ENCODE data around the gene LAMTOR4. TPM values are rescaled to one million over a fixed set of nuclear protein-coding genes. Genes with fewer than 3 reads are reported as not detected.

The LAMTOR4 gene
- total RNA-seq, 1 experiment from 2014 or later = 107 TPM

DNA sequence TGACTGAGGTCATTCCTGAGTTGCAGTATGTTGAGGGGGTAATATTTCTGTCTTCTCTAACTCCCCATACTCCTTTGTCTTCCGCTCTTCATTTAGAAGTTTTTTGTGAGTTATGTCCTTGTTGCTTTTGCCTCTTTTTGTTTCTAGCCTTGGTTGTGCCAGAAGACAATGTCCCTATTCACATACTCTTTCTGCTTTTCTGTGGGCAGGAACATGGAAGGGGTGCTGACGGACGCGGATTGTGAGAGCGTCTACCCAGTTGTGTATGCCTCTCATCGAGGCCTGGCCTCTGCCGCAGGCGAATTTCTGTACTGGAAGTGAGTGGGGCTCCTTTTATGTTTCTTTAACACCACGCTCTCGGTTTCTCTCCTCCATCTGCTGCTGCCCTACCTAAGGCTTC is 49.5 kb downstream of the LAMTOR4 start:
- no peak overlapping the region for H3K4me3 ChIP-seq (ENCODE audit: low read length)

DNA sequence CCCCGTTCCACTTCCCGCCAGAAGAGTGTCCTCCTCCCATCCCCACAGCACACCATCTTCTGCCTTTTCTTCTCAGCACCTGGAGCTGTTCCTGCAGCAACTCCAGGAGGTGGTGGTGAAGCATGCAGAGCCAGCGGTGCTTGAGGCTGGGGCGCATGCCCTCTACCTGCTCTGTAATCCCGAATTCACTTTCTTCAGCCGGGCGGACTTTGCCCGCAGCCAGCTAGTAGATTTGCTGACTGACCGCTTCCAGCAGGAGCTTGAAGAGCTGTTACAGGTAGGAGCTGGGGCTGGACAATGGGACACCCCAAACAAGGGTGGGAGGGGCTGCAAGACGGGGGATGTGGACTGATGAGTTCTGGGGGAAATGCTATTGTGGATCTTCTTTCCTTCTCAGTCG is 52.0 kb downstream of the LAMTOR4 start:
- POLR2A ChIA-PET (ENCODE audit: unreplicated experiment) = no interaction called here
- no peaks in the 10 kb centered on the region for H3K79me2 ChIP-seq (ENCODE audit: low read length)
- H3K27ac ChIP-seq (ENCODE audit: low read length) = no peak overlapping the region
- no peak overlapping the region for H3K4me3 ChIP-seq (ENCODE audit: low read length)
- CTCF ChIA-PET = no interaction called here
- H3K9me2 ChIP-seq (replicated peaks; ENCODE audit: low read length) = no peaks in the 10 kb centered on the region
- intact Hi-C loops (cut with micrococcal nuclease) = no loop called here
- H3K4me1 ChIP-seq (ENCODE audit: insufficient read depth, low read length) = no peaks in the 10 kb centered on the region
- DNase-seq = no peak
- H3F3A ChIP-seq (ENCODE audit: low read length, unreplicated experiment) = no peaks in the 10 kb centered on the region
- peaks cover 27% of the 10 kb centered on the region for H3K27me3 ChIP-seq (ENCODE audit: low read length)
- no peak overlapping the region for H3K9ac ChIP-seq (ENCODE audit: low read length)
- no peak overlapping the region for H3K4me2 ChIP-seq (ENCODE audit: low read length)
- no peaks in the 10 kb centered on the region for H3K9me3 ChIP-seq (ENCODE audit: low read length)
- no peak for TF ChIP-seq EZH2 (IDR thresholded peaks at IDR 0.05; ENCODE audit: low read length, unreplicated experiment)
- TF ChIP-seq, protein P1, sequence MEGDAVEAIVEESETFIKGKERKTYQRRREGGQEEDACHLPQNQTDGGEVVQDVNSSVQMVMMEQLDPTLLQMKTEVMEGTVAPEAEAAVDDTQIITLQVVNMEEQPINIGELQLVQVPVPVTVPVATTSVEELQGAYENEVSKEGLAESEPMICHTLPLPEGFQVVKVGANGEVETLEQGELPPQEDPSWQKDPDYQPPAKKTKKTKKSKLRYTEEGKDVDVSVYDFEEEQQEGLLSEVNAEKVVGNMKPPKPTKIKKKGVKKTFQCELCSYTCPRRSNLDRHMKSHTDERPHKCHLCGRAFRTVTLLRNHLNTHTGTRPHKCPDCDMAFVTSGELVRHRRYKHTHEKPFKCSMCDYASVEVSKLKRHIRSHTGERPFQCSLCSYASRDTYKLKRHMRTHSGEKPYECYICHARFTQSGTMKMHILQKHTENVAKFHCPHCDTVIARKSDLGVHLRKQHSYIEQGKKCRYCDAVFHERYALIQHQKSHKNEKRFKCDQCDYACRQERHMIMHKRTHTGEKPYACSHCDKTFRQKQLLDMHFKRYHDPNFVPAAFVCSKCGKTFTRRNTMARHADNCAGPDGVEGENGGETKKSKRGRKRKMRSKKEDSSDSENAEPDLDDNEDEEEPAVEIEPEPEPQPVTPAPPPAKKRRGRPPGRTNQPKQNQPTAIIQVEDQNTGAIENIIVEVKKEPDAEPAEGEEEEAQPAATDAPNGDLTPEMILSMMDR (conservative IDR thresholded peaks at IDR 0.05; ENCODE audit: low read depth, low read length) = no peak
- no peak for TF ChIP-seq EZH2phosphoT487 (IDR thresholded peaks at IDR 0.05; ENCODE audit: borderline replicate concordance, low read length)
- H4K20me1 ChIP-seq (ENCODE audit: low read length) = no peaks in the 10 kb centered on the region
- H2AFZ ChIP-seq (ENCODE audit: low read length) = no peak overlapping the region
- no peak for ATAC-seq
- H3K36me3 ChIP-seq (ENCODE audit: low read depth, low read length) = no peaks in the 10 kb centered on the region
- no TSS peak for BruUV-seq (replicated peaks)

More for the DNA sequence above, 49.5 kb downstream of the LAMTOR4 start:
- Histone ChIP-seq H3K27ac (ENCODE audit: low read length) (no peak overlapping the region), H3K79me2 (ENCODE audit: low read length) (no peaks in the 10 kb centered on the region), H3F3A (ENCODE audit: low read length, unreplicated experiment) (no peaks in the 10 kb centered on the region), H4K20me1 (ENCODE audit: low read length) (no peaks in the 10 kb centered on the region), H3K9me3 (ENCODE audit: low read length) (no peaks in the 10 kb centered on the region), H3K36me3 (ENCODE audit: low read depth, low read length) (no peaks in the 10 kb centered on the region), H3K27me3 (ENCODE audit: low read length) (peaks cover 27% of the 10 kb centered on the region), H2AFZ (ENCODE audit: low read length) (no peak overlapping the region), H3K9me2 (replicated peaks; ENCODE audit: low read length) (no peaks in the 10 kb centered on the region), H3K4me2 (ENCODE audit: low read length) (no peak overlapping the region), H3K4me1 (ENCODE audit: insufficient read depth, low read length) (no peaks in the 10 kb centered on the region), H3K9ac (ENCODE audit: low read length) (no peak overlapping the region)
- ATAC-seq (no peak), DNase-seq (no peak)
- no TSS peak for BruUV-seq (replicated peaks)
- TF ChIP-seq, protein P1 (conservative IDR thresholded peaks at IDR 0.05; ENCODE audit: low read depth, low read length) = no peak
- TF ChIP-seq EZH2 (IDR thresholded peaks at IDR 0.05; ENCODE audit: low read length, unreplicated experiment) (no peak), EZH2phosphoT487 (IDR thresholded peaks at IDR 0.05; ENCODE audit: borderline replicate concordance, low read length) (no peak)
- intact Hi-C loops (cut with micrococcal nuclease) = no loop called here
- ChIA-PET CTCF (no interaction called here), POLR2A (ENCODE audit: unreplicated experiment) (interaction anchor here (0.6 kb wide), 1 partner anchor 98 kb away, joined by 3 read pairs; no protein-coding TSS in a partner anchor)

Small RNA genes within 50 kb of the gene (microRNA-seq; reads per million reads assigned to microRNA genes)
- gene MIR4658 (ENCODE audit: unreplicated experiment) = 0.75 reads per million

Other genes starting within 250 kb of the LAMTOR4 start
- gene TRIM4, start 229.4 kb upstream of the LAMTOR4 start, total RNA-seq (2014; rRNA removed) = 11.1 and 13.9 TPM in 2 replicates
- gene GJC3, start 219.3 kb upstream of the LAMTOR4 start, total RNA-seq (2014; rRNA removed) = 0.18 TPM in 1 of 2 replicates, not detected in the other
- gene AZGP1, start 172.9 kb upstream of the LAMTOR4 start, total RNA-seq (2014; rRNA removed) = 0.18 TPM in 1 of 2 replicates, not detected in the other
- gene ZKSCAN1, start 133.3 kb upstream of the LAMTOR4 start, total RNA-seq (2014; rRNA removed) = 13.6 and 13.9 TPM in 2 replicates
- 4.7 and 7.3 TPM in 2 replicates for gene ZSCAN21, start 99.1 kb upstream of the LAMTOR4 start, total RNA-seq (2014; rRNA removed)
- gene ZNF3, start 67.2 kb upstream of the LAMTOR4 start, total RNA-seq (2014; rRNA removed) = 16.5 and 18.0 TPM in 2 replicates
- gene COPS6, start 59.9 kb upstream of the LAMTOR4 start, total RNA-seq (2014; rRNA removed) = 95.7 and 110 TPM in 2 replicates
- gene MCM7, start 47.5 kb upstream of the LAMTOR4 start, total RNA-seq (2014; rRNA removed) = 208 and 226 TPM in 2 replicates
- gene AP4M1, start 47.3 kb upstream of the LAMTOR4 start, total RNA-seq (2014; rRNA removed) = 17.9 and 23.9 TPM in 2 replicates
- 51.4 and 58.6 TPM in 2 replicates for gene TAF6, start 29.6 kb upstream of the LAMTOR4 start, total RNA-seq (2014; rRNA removed)
- 7.5 and 11.6 TPM in 2 replicates for gene CNPY4, start 29.3 kb upstream of the LAMTOR4 start, total RNA-seq (2014; rRNA removed)
- 2.7 and 4.3 TPM in 2 replicates for gene MBLAC1, start 22.0 kb upstream of the LAMTOR4 start, total RNA-seq (2014; rRNA removed)
- 19.2 and 20.3 TPM in 2 replicates for gene TRAPPC14, start 9.8 kb downstream of the LAMTOR4 start, total RNA-seq (2014; rRNA removed)
- gene GAL3ST4, start 19.7 kb downstream of the LAMTOR4 start, total RNA-seq (2014; rRNA removed) = 0.23 and 1.1 TPM in 2 replicates
- gene GPC2, start 28.5 kb downstream of the LAMTOR4 start, total RNA-seq (2014; rRNA removed) = 1.6 and 2.3 TPM in 2 replicates
- 0.07 and 1.2 TPM in 2 replicates for gene STAG3, start 29.0 kb downstream of the LAMTOR4 start, total RNA-seq (2014; rRNA removed)
- gene PVRIG, start 71.0 kb downstream of the LAMTOR4 start, total RNA-seq (2014; rRNA removed) = not detected in 2 replicates
- not detected in 2 replicates for gene SPDYE3, start 158.8 kb downstream of the LAMTOR4 start, total RNA-seq (2014; rRNA removed)
- gene PILRB, start 209.2 kb downstream of the LAMTOR4 start, total RNA-seq (2014; rRNA removed) = 71.6 and 74.1 TPM in 2 replicates
- gene PILRA, start 224.6 kb downstream of the LAMTOR4 start, total RNA-seq (2014; rRNA removed) = 0.92 and 1.9 TPM in 2 replicates